Calu3 (cell line): ENCODE results near the gene SORCS3. TPM values are rescaled to one million over a fixed set of nuclear protein-coding genes. Genes with fewer than 3 reads are reported as not detected.

Source experiments
- BruUV-seq: library from RNA; stranded (reverse); fragments of 400-500 nt; replicated peaks from 2 replicates; lab custom pipeline; 2021; lab: Mats Ljungman, UMichigan
- CTCF ChIA-PET: fragments of 300-600 bp; sonication (Branson Sonifier 250); formaldehyde crosslinking; loops from one replicate; lab custom pipeline; 2022; ENCODE audit warnings: antibody characterized with exemption; lab: Charles Lee
- DNase-seq: peaks from one replicate; pipeline ENCODE4 v3.0.0; 2022
- H3K27ac Mint-ChIP-seq: one replicate; pipeline ENCODE4 v1.8.0; 2022; ENCODE audit warnings: mixed read lengths; ENCODE audit not compliant: unreplicated experiment
- H3K27me3 Mint-ChIP-seq: one replicate; pipeline ENCODE4 v1.8.0; 2022; ENCODE audit warnings: mixed read lengths; ENCODE audit not compliant: unreplicated experiment
- H3K36me3 Mint-ChIP-seq: one replicate; pipeline ENCODE4 v1.8.0; 2022; ENCODE audit warnings: mild to moderate bottlenecking, moderate library complexity, mixed read lengths; ENCODE audit not compliant: insufficient read depth, unreplicated experiment
- H3K4me1 Mint-ChIP-seq: one replicate; pipeline ENCODE4 v1.8.0; 2022; ENCODE audit warnings: mild to moderate bottlenecking, low read depth, mixed read lengths; ENCODE audit not compliant: unreplicated experiment
- H3K4me3 Mint-ChIP-seq: one replicate; pipeline ENCODE4 v1.8.0; 2022; ENCODE audit warnings: mild to moderate bottlenecking, low read depth, moderate library complexity, mixed read lengths; ENCODE audit not compliant: unreplicated experiment
- H3K9me3 Mint-ChIP-seq: one replicate; pipeline ENCODE4 v1.8.0; 2022; ENCODE audit warnings: low read depth, mixed read lengths; ENCODE audit not compliant: unreplicated experiment
- intact Hi-C: fragments of 100-400 bp; cut with micrococcal nuclease; formaldehyde crosslinking; loops from one replicate; pipeline ENCODE4 v1.10.0; 2022; ENCODE audit not compliant: unreplicated experiment
- total RNA-seq: library from RNA; stranded (reverse); gene quantifications from 2 replicates; pipeline ENCODE4 v1.2.3, GENCODE V29; 2022
- TF ChIP-seq, protein P1 (sequence below): fragments of 200-600 bp; IDR thresholded peaks from one replicate; pipeline ENCODE4 v1.8.0; 2022; ENCODE audit warnings: antibody characterized with exemption; ENCODE audit not compliant: unreplicated experiment

Gene SORCS3
- total RNA-seq, 1 experiment from 2014 or later, result not detected

DNA sequence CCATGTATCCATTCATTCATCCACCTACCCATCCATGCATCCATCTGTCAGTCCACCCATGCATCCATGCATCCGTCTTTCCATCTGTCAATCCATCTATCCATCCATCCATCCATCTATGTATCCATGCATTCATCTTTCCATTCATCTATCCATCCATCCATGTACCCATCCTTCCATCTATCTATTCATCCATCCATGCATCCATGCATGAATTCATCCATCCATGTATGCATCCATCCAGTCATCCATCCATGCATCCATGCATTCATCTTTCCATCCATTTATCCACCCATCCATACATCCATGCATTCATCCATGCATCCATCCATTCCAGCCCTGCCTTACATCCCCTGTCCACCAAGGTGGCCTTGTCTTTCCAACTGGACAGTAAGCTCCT is 45.7 kb downstream of the SORCS3 start:
- no peaks in the 10 kb centered on the region for H3K4me1 Mint-ChIP-seq
- DNase-seq, result no peak
- H3K36me3 Mint-ChIP-seq, result peaks cover 5% of the 10 kb centered on the region
- no peaks in the 10 kb centered on the region for H3K9me3 Mint-ChIP-seq
- TF ChIP-seq, protein P1, sequence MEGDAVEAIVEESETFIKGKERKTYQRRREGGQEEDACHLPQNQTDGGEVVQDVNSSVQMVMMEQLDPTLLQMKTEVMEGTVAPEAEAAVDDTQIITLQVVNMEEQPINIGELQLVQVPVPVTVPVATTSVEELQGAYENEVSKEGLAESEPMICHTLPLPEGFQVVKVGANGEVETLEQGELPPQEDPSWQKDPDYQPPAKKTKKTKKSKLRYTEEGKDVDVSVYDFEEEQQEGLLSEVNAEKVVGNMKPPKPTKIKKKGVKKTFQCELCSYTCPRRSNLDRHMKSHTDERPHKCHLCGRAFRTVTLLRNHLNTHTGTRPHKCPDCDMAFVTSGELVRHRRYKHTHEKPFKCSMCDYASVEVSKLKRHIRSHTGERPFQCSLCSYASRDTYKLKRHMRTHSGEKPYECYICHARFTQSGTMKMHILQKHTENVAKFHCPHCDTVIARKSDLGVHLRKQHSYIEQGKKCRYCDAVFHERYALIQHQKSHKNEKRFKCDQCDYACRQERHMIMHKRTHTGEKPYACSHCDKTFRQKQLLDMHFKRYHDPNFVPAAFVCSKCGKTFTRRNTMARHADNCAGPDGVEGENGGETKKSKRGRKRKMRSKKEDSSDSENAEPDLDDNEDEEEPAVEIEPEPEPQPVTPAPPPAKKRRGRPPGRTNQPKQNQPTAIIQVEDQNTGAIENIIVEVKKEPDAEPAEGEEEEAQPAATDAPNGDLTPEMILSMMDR, result no peak
- CTCF ChIA-PET, result interaction anchor here (0.6 kb wide), 1 partner anchor 17 kb away, joined by 3 read pairs; no protein-coding TSS in a partner anchor
- BruUV-seq, result no TSS peak
- H3K4me3 Mint-ChIP-seq, result no peak overlapping the region
- no peak overlapping the region for H3K27ac Mint-ChIP-seq
- intact Hi-C loops, result no loop called here
- peaks cover 43% of the 10 kb centered on the region for H3K27me3 Mint-ChIP-seq

DNA sequence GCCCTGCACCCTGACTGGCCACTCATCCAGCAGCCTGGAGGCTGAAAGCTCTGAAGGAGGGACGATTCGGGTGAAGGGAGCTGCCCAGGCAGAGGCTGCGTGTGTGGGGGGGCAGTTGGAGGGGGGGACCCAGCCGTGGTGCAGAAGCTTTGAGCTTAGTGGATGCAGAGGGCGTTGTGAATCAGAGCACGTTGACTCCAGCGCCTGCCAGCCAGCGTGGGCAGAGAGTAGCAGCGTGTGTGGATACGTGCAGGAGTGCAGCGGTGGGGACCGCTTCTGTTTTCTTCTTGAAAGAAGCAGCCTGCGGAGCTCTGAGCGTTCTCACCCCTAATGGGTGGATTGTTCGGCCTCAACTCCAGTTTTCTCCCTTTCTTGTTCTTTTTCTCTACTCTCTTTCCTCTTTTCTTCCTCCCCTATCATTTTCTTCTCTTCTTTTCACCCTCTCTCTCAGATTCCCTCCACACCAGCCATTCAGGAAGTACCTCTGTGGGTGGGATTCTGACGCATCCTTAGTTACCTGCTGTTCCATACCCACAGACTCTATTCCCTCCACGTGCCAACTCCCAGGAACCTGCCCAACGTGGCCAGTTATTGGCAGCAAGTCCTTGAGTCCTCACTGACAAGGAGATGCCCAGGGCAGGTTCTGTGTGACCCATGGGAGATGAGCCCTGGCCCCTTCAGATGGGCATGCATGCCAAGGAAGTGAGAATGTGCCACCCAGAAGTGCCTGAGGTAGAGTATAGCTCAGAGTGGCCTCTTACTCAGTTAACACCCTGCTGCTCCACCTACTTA is 47.4 kb downstream of the SORCS3 start:
- Mint-ChIP-seq H3K4me1 (no peaks in the 10 kb centered on the region), H3K27me3 (peaks cover 37% of the 10 kb centered on the region), H3K36me3 (peaks cover 5% of the 10 kb centered on the region), H3K9me3 (no peaks in the 10 kb centered on the region), H3K27ac (no peak overlapping the region), H3K4me3 (no peak overlapping the region)
- CTCF ChIA-PET, result no interaction called here
- intact Hi-C loops, result no loop called here
- BruUV-seq, result no TSS peak
- no peak for DNase-seq
- TF ChIP-seq, protein P1, result no peak

- Mint-ChIP-seq H3K9me3 (no peaks in the 10 kb centered on the region), H3K27me3 (peaks cover 37% of the 10 kb centered on the region), H3K4me1 (no peaks in the 10 kb centered on the region), H3K36me3 (peaks cover 5% of the 10 kb centered on the region), H3K4me3 (no peak overlapping the region), H3K27ac (no peak overlapping the region)
- intact Hi-C loops, result no loop called here
- CTCF ChIA-PET, result no interaction called here
- DNase-seq, result no peak
- TF ChIP-seq, protein P1, result no peak
- BruUV-seq, result no TSS peak
Observed at GRCh38 chr10:104689105-104689504, 48.0 kb downstream of the SORCS3 start.

- H3K9me3 Mint-ChIP-seq, result no peaks in the 10 kb centered on the region
- no peak overlapping the region for H3K27ac Mint-ChIP-seq
- H3K4me1 Mint-ChIP-seq, result no peaks in the 10 kb centered on the region
- intact Hi-C loops, result no loop called here
- H3K36me3 Mint-ChIP-seq, result peaks cover 5% of the 10 kb centered on the region
- H3K4me3 Mint-ChIP-seq, result no peak overlapping the region
- CTCF ChIA-PET, result no interaction called here
- BruUV-seq, result no TSS peak
- TF ChIP-seq, protein P1, result no peak
- H3K27me3 Mint-ChIP-seq, result peaks cover 37% of the 10 kb centered on the region
- no peak for DNase-seq
Observed at GRCh38 chr10:104689547-104689946, 48.5 kb downstream of the SORCS3 start.
